ENCODE measurements around the gene MTA3. TPM values are rescaled to one million over a fixed set of nuclear protein-coding genes. Genes with fewer than 3 reads are reported as not detected.

Gene MTA3
- total RNA-seq, 4 donors from 2014 or later: 40.0 to 73.2 (median 54.3) TPM

DNA sequence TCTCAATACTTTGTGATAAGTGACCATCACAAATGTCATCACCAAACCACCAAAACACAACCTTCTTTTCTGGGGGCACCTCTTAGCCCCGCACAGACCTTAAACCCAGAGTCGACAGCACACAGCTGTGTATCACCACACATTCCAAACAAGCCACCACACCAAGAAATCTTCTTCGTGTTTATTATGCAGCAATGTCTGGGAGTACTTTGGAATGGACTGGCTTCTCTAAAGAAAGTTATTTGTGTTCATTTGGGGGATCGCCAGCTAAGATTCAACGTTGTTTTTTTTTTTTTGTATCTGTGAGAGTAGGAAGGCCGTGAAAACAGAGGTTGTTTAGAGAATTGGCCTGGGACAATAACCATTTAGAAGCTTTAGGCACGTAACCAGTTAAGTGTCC, 1.1 kb upstream of the MTA3 start:
- TF ChIP-seq POLR2AphosphoS5 (IDR thresholded peaks at IDR 0.05) (no peak), EP300 (IDR thresholded peaks at IDR 0.05; ENCODE audit: low read depth) (no peak), CTCF (IDR thresholded peaks at IDR 0.05) (no peak), POLR2A (IDR thresholded peaks at IDR 0.05) (no peak)
- intact Hi-C loops (cut with DNase I; ENCODE audit: low total_unique reads): no loop called here
- WGBS, 2 donors (ENCODE audit: low coverage in 1 of 2): 30 to 51% methylated on average over 4 to 7 of the region's 7 CpGs

GRCh38 chr2:42567806-42568400, 529 bp upstream of the MTA3 start:
- Histone ChIP-seq H3K27me3 (no peaks in the 10 kb centered on the region), H3K9me3 (no peaks in the 10 kb centered on the region), H3K4me1 (peaks cover 0 to 42% (median 31%) of the 10 kb centered on the region in 4 donors), H3K36me3 (no peaks in the 10 kb centered on the region), H3K4me3 (peak overlapping the region; percentile 15 to 96 (median 86)), H3K27ac (peak overlapping the region; percentile 92 to 96 (median 94))
- in situ Hi-C loops (cut with MboI; ENCODE audit: low pct_ligation_motif_present in 1 of 4, low pct_unique_long_range_greater_than_20kb in 1 of 4, low sequenced_read_pairs in 3 of 4): no loop called here
- 20% methylated on average over 10 of the region's 12 CpGs; no CpG with 5 or more reads in 1 of the 2 donors for WGBS, 2 donors (ENCODE audit: low coverage in 1 of 2)
- TF ChIP-seq CTCF (IDR thresholded peaks at IDR 0.05) (no peak), POLR2AphosphoS5 (IDR thresholded peaks at IDR 0.05) (peak in 1 of 3 donors; percentile 5)
- peak; percentile 72 for DNase-seq
- intact Hi-C loops (cut with DNase I; ENCODE audit: low total_unique reads): no loop called here

More for the DNA sequence above, 1.1 kb upstream of the MTA3 start:
- Histone ChIP-seq H3K36me3 (no peaks in the 10 kb centered on the region), H3K27ac (peak overlapping the region; percentile 92 to 96 (median 94)), H3K4me3 (no peak overlapping the region), H3K4me1 (peaks cover 4 to 48% (median 36%) of the 10 kb centered on the region in 4 donors), H3K27me3 (no peaks in the 10 kb centered on the region), H3K9me3 (no peaks in the 10 kb centered on the region)
- in situ Hi-C loops (cut with MboI; ENCODE audit: low pct_ligation_motif_present in 1 of 4, low pct_unique_long_range_greater_than_20kb in 1 of 4, low sequenced_read_pairs in 3 of 4): no loop called here
- DNase-seq: no peak

DNA sequence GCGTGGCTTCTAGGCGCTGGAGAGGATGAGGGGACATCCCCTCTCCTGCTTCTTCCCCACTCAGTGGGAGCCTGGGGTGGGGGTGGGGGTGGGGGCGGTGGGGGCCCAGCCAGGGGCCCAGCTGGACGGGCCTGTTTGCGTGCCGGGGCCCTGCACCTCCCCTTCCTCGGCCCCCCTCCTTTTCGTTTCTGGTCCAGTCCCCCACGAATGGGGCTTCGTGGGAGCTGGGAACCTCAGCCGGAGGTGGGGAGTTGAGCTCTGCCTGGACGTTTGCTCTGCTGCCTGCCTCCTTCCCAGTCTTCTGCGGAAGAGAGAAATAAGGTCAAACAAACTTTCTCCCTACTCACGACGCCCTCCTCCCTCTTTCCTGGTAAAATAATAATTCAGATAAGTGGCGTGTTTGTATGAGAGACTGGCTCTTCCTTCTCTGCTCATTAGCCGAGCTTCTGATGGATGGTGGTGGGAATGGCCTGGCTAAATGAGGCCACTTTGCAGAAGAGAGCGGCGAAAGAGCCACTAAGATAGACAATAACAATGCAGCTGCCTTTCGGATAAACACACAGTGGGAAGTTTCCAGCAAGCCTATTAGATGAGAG, 782 bp downstream of the MTA3 start:
- in situ Hi-C loops (cut with MboI; ENCODE audit: low pct_ligation_motif_present in 1 of 4, low pct_unique_long_range_greater_than_20kb in 1 of 4, low sequenced_read_pairs in 3 of 4) (no loop called here), intact Hi-C loops (cut with DNase I; ENCODE audit: low total_unique reads) (no loop called here)
- H3K27me3 ChIP-seq: no peaks in the 10 kb centered on the region

More for the DNA sequence above, 782 bp downstream of the MTA3 start:
- Histone ChIP-seq H3K4me3 (peak overlapping the region; percentile 81 to 96 (median 93)), H3K27ac (peak overlapping the region; percentile 92 to 96 (median 94)), H3K4me1 (peaks cover 0 to 36% (median 27%) of the 10 kb centered on the region in 4 donors), H3K36me3 (no peaks in the 10 kb centered on the region), H3K9me3 (no peaks in the 10 kb centered on the region)
- peak; percentile 24 for DNase-seq
- no peak for TF ChIP-seq POLR2A (IDR thresholded peaks at IDR 0.05)
- no peak for TF ChIP-seq EP300 (IDR thresholded peaks at IDR 0.05; ENCODE audit: low read depth)
- no peak for TF ChIP-seq POLR2AphosphoS5 (IDR thresholded peaks at IDR 0.05)
- no peak for TF ChIP-seq CTCF (IDR thresholded peaks at IDR 0.05)
- 4 to 9% methylated on average over 10 to 20 of the region's 20 CpGs for WGBS, 2 donors (ENCODE audit: low coverage in 1 of 2)

All from transverse colon (tissue), 4 donors.